GM18511 (cell line): ENCODE data around the gene PIP5K1A.
"Not testable (repeated sequence)": the region's sequence is repeated elsewhere in the genome, so short reads cannot be mapped to it uniquely, and the experiment has no call there.

Experiments used
- ATAC-seq: cut with Tn5 transposase; IDR thresholded peaks from one replicate; pipeline ENCODE4 v1.9.1; 2021; ENCODE audit warnings: mild to moderate bottlenecking, moderate library complexity; ENCODE audit not compliant: unreplicated experiment

The PIP5K1A gene

DNA sequence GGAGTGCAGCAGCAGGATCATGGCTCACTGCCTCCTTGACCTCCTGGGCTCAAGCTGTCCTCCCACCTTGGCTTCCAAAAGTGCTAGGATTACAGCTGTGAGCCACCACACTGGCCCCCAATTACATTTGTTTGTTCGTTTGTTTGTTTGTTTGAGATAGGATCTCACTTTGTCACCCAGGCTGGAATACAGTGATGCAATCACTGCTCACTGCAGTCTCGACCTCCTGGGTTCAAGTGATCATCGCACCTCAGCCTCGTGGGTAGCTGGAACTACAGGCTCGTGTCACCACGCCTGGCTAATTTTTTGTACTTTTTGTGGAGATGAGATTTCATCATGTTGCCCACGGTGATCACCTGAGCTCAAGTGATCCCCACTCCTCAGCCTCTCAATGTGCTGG is 6.3 kb upstream of the PIP5K1A start:
- no peak for ATAC-seq

DNA sequence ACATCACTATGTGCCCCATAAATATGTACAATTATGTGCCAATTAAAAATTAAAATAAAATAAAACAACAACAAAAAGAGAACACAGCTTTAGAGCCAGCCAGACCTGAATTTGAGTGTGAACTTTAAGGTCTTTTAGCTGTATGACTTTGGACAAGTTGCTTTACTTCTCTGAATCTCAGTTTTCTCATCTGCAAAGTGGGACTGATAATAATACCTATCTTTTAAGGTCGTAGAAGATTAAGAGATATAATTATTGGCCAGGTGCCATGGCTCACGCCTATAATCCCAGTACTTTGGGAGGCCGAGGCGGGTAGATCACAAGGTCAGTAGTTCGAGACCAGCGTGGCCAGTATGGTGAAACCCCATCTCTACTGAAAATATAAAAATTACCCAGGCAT is 5.0 kb upstream of the PIP5K1A start:
- no peak for ATAC-seq

DNA sequence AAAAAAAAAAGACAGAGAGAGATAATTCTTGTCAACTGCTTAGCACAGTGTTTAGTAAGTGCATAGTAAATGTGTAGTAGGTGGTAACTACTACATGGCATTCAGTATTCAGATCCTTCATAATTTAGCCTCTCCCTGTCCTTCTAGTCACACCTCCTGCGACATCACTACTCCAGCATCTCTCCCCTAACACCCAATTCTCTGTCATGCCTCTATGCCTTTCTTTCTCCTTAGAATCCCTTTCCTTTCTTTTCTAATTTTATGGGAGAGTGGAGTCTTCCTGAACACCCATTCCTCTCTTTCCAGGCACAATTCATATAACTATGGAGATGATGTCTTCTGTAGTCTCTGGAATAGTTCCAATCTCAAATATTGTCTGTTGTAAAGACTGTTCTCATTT is 4.5 kb upstream of the PIP5K1A start:
- ATAC-seq, result no peak

DNA sequence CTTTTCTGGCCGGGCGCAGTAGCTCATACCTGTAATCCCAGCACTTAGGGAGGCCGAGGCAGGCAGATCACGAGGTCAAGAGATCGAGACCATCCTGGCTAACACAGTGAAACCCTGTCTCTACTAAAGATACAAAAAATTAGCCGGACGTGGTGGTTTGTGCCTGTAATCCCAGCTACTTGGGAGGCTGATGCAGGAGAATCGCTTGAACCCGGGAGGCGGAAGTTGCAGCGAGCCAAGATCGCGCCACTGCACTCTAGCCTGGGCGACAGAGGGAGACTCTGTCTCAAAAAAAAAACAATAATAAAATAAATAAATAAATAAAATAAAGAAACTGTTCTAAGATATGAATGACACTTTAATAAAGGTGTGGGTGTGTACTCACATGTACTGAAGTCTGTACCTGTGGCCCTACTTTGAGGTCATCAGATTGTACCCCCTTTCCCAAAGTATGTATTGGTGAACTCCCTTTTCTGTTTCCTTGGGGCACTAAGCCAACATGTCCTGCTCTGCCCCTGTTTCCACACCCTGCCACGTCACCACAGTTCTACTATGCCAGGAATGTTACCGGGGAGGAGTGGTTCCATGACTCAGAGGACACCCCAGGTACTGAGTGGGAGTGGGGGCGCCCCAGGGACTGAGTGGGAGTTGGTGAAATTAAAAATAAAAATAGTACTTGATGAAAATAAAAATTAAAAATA is 3.3 kb upstream of the PIP5K1A start:
- ATAC-seq, result not testable (repeated sequence)

GRCh38 chr1:151196292-151196800 is 2.0 kb upstream of the PIP5K1A start:
- ATAC-seq, result no peak

DNA sequence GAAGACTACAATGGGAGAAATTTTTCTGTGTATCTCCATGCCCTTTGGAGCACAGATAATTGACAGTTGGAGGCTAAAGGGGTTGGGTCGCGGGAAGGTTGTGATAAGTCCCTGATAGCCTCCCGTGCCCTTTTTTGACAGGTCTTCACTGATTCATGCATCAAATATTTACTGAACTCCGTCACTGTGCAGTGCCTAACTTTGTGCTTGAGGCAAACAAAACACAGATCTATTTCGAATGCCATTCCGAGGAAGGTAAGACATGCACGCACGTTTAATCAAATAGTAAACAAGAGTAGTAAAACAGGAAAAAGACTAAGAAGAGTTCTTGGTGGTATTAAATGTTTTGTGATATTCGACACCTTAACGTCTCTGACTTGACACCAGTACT is 494 bp upstream of the PIP5K1A start:
- no peak for ATAC-seq

DNA sequence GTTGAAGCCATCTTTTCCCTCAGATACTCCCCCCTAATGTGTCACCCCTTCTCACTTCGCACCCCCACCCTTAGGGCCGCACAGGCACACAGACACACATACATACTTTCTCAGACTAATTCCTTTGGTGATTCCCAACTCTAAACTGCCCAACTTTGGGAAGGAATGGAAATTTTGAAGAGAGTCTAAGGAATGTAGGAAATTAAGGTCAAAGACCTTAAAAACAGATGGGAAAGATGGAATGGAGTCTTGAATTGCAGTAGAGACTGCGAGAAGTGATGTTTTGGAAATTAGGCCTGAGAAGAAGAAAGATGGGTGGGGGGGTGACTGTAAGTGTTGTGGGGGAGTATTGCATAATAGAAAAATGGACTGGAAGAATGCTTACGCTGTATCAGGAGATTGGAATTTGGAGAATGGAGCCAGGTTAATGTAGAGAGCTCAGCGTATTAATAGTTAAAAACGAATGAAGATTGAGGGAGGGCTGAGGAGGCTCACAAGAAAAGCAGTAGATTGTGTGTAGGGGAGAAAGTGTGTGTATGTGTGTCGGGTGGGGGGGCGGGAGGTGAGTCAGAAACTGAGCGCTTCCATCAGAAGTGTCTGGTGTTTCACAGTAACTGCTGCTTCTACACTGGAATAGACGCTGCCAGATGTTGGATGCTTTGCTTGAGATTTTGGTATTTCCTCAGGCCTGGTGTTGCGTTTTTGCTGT is 1.7 kb downstream of the PIP5K1A start:
- no peak for ATAC-seq

DNA sequence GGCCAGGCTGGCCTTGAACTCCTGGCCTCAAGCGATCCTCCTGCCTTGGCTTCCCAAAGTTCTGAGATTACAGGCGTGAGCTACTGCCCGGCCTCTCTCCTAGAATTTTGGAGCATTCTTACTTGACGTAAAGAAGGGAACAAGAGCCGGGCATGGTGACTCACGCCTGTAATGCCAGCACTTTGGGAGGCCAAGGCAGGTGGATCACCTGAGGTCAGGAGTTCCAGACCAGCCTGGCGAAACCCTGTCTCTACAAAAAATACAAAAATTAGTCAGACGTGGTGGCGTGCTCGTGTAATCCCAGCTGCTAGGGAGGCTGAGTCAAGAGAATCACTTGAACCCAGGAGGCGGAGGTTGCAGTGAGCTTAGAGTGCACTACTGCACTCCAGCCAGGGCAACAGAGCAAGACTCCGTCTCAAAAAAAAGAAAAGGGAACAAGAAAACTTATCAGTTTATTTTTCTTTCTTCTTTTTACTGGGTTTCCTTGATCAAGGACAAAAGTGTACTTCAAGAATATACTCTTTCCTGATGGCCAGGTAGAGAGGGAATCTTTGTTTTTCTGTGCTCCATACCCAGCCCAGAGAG is 7.1 kb downstream of the PIP5K1A start:
- not testable (repeated sequence) for ATAC-seq

- no peak for ATAC-seq
Observed at GRCh38 chr1:151210830-151211229, 12.5 kb downstream of the PIP5K1A start.

GRCh38 chr1:151211972-151212705 is 13.8 kb downstream of the PIP5K1A start:
- no peak for ATAC-seq

DNA sequence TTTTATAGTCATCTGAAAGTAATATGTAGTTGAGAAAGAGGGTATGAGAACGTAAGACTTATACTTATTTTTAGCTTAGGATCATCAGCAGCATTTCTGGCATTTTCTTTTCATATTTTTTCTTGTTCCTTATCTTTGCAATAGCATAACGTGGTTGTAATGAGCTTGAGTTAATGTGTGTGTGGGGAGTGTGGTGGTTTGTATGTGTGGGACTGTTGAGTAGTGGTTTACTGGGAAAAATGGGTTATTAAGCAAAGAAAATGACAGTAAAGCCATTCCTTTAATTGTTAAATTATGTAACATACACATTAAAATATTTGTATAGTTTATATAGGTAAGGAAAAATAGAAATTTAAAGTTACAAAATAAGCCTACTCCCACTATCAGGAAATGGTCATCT is 15.2 kb downstream of the PIP5K1A start:
- ATAC-seq, result no peak

- ATAC-seq, result no peak
Observed at GRCh38 chr1:151221616-151222015, 23.3 kb downstream of the PIP5K1A start.

GRCh38 chr1:151222130-151222529 is 23.8 kb downstream of the PIP5K1A start:
- no peak for ATAC-seq

DNA sequence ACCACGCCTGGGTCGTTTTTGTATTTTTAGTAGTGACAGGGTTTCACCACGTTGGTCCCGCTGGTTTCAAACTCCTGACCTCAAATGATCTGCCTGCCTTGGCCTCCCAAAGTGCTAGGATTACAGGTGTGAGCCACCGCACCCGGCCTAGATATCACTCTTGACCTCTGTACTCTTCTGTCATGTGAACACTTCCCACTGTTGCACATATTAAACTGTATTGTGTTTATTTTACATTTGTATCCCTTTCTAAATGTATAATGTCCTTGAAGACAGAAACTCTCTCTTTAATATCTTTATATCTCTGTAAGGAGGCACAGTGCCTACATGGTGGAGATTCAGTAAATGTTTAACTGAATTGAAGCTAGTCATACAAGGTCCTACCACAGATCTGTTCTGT is 36.9 kb downstream of the PIP5K1A start:
- no peak for ATAC-seq

GRCh38 chr1:151237678-151238466 is 39.5 kb downstream of the PIP5K1A start:
- ATAC-seq, result no peak

- no peak for ATAC-seq
Observed at GRCh38 chr1:151238467-151238739, 40.1 kb downstream of the PIP5K1A start.

- ATAC-seq, result no peak
Observed at GRCh38 chr1:151242442-151242841, 44.1 kb downstream of the PIP5K1A start.

- no peak for ATAC-seq
Observed at GRCh38 chr1:151243683-151244216, 45.4 kb downstream of the PIP5K1A start.

- ATAC-seq, result no peak
Observed at GRCh38 chr1:151246786-151247185, 48.4 kb downstream of the PIP5K1A start.

- ATAC-seq, result no peak
Observed at GRCh38 chr1:151251656-151252470, 53.5 kb downstream of the PIP5K1A start.
